LNCAP (cell line): Measurements from ENCODE around the gene FMNL1.

Source experiments
- TF ChIP-seq, protein P1 (sequence below): fragments of 450-650 bp; IDR thresholded peaks from 2 replicates; pipeline ENCODE4 v1.5.1; 2017; ENCODE audit warnings: mild to moderate bottlenecking

Gene FMNL1

DNA sequence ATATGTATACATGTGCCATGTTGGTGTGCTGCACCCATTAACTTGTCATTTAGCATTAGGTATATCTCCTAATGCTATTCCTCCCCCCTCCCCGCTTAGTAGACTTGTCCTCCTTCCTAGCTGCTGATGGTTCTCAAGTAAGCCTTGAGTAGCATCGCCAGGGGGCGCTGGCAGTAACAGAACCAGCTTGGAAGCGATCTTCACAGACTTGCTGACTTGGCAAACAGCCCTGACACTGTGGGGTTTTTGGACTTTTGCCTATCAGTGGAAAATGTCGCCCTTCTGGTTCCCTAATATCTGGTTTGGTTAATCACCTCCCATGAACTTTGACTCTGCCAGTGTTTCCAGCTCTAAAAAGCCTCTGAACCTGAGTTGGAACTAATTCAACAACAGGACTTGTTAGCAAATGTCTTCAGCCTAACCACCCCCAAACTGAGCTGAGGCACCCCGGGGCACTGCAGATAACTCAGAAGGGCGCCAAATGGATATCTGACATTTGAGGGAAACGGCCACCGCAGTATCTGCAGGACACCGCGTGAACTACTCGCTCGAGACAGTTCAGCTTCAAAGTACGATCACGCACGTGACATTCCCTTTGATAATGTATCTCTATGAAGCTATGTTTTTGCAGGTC, 55.6 kb downstream of the FMNL1 start:
- TF ChIP-seq, protein P1, sequence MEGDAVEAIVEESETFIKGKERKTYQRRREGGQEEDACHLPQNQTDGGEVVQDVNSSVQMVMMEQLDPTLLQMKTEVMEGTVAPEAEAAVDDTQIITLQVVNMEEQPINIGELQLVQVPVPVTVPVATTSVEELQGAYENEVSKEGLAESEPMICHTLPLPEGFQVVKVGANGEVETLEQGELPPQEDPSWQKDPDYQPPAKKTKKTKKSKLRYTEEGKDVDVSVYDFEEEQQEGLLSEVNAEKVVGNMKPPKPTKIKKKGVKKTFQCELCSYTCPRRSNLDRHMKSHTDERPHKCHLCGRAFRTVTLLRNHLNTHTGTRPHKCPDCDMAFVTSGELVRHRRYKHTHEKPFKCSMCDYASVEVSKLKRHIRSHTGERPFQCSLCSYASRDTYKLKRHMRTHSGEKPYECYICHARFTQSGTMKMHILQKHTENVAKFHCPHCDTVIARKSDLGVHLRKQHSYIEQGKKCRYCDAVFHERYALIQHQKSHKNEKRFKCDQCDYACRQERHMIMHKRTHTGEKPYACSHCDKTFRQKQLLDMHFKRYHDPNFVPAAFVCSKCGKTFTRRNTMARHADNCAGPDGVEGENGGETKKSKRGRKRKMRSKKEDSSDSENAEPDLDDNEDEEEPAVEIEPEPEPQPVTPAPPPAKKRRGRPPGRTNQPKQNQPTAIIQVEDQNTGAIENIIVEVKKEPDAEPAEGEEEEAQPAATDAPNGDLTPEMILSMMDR, result peak; percentile 85

DNA sequence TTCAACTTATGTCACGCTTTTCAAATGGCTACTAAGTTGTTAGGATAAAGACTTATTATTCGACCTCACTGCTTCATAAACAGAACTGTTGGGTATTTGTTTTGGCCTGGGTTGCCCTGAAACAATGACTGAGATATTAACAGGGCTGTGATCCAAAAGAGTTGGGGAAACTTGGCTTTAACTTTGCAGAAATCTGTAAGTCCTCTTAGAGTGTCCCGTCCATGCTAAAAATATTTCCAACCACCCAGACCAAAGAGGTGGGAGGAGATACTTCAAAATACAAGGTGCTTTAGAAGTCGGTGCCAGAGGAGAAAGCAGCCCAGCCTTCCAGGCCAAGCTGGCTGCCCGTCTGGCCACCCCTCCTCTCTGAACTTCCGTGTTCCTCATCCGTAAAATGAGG, 56.3 kb downstream of the FMNL1 start:
- TF ChIP-seq, protein P1, result no peak

DNA sequence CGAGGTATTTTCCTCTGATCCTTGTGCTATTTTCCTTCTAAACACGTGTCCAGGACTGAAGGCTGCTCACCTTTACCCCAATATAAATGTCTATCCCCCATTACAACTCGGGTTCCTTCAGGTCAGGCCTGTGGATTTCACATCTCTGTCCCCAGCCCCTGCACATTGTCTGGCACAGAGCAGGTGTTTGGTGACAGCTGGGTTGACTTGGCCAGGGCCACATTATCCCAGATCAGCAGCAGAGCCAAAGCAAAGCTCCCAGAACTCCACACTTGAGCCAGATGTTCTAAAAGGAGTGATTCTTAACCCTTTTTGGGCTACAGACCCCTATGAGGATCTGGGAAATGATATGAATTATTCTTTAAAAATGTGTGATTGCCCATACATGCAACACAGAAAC, 58.2 kb downstream of the FMNL1 start:
- TF ChIP-seq, protein P1, result no peak

DNA sequence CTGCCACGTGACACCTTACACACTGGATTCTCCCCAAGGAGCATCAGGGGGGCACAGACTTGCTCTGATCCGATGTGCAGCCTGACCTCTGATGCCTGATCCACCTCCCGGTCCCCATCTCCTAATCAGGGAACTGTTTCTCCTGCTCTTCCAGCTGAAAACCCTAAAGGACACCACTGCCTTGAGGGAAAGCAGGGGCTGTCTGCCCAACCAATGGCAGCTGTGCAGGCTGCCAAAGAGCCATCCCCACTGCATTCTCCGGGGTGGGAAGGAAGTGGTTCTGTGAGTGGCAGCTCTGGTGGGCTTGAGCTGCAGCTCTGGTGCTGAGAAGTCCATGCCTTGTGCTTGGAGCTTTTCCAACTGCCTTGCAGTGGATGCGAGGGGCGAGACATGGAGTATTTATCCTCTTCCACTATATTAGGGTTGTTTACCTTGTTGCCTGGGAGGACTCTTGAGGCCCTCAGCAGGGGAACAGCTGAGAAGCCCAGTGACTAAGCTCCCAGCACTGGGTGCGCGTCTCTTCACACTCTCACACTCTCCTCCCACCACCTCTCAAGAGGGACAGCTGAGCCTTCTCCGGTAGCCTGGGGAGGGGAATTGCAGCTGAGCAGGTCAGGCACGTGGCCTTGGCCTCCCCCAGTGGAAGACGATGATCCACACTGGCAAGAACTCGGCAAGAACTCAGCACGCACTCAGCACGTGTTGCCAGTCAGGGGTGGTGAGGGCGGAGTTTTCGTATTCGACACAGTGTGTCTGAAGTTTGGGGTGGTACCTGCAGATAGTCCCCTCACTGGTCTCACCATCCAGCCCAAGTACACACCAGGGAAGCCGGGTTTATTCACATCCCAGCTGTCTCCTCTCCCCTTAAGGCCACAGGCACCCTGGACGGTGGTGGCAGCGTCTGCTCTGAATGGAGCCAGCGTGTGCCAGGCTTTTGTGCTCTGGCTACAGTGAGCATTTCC, 61.3 kb downstream of the FMNL1 start:
- TF ChIP-seq, protein P1, result no peak

DNA sequence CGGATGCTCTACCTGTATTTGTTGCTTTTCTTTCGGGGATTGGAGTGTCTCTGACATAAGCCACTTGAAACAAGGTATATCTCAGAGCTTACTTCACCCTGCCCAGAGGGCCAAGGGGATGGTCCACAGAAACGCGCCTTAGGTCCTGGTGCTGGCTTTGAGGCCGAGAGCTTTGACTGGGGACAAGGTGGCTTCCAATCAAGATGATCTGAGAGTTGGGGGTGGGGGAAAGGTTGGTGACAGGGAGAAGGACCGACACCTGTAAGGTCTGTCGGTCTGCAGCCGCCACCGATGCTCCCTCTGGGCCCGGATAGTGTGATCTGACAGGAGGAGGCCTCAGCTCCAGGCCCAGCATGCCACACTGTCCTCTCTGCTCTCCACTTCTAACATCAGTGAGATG, 62.0 kb downstream of the FMNL1 start:
- TF ChIP-seq, protein P1, result no peak

DNA sequence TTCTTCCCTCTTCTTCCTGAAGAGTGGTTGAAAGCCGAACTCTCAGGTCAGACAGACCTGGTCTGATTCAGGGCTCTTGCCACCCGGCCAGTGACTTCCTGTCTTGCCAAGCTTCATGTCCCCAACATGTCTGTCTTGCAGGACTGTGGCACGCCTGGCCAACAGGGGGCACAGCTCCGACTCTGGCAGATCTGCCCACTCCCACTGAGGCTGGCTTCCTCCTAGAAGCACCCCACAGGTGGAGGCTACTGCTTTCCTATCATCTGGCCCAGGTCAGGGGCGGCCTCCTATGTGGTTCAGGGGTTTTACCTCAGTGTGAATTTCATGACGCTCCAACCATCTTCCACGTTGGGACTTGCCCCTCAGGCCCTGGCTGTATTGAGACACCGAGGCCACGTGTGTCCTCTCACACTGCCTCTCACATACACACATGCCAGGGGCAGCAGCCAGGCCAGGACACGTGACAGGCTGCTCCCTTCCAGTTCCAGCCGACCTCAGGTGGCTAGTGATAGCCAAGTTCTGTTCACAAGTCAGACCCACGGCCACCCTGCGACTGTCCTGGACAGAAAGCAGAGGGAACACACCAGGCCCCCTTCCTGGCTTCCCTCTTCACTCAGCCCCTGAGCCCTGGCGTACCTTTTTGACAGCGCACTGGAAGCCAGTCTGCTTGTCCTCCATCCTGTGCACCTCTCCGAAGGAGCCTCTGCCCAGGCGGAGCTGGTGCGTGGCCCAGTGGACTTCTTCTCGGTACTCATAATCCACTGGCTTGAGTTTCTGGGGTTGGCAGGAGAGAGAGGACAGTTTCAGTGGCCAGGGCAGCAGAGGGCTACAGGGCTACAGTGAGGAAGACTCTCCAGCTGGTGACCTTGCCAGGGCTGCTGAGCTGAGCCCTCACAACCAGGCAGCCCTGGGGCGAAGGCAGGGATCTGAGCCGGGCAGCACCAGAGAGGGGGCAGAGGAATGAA, 62.8 kb downstream of the FMNL1 start:
- TF ChIP-seq, protein P1, result no peak; the same call in 1 of the 2 replicates

DNA sequence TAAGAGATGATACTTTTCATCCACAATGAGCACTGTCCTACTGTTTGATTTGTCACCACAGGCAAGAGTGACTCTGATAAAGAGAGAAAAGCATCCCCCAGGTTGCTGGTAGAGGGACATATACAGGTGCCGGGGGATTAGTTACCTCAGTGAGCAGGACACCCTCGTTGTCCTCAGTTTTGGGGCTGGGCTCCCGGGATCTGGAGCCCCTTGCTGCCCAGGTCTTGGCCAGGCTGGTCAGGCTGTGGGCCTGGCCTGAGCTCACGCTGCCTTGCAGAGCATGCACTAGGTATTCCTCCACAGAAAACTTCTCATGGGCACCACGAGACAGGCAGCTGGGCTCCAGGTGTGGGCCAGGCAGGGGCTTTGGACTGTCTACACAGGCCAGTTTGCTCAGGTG, 64.6 kb downstream of the FMNL1 start:
- TF ChIP-seq, protein P1, result no peak
